Trophoblast cell (in vitro differentiated cells and primary cell): ENCODE data around the gene MT3.

ENCODE experiments used
- DNase-seq, 2 donors: peaks; one replicate each; pipeline ENCODE4 v3.0.0-alpha.2; 2016
- H2AFZ ChIP-seq: 2 replicates; pipeline ENCODE4 v1.6.1; 2013; ENCODE audit warnings: low read length, moderate library complexity, mild to moderate bottlenecking; ENCODE audit not compliant: insufficient read depth, poor library complexity
- H2AK5ac ChIP-seq: 2 replicates; pipeline ENCODE4 v1.6.1; 2013; ENCODE audit warnings: mild to moderate bottlenecking, low read length
- H2BK120ac ChIP-seq: 2 replicates; pipeline ENCODE4 v1.6.1; 2013; ENCODE audit warnings: low read length, mild to moderate bottlenecking, moderate library complexity; ENCODE audit not compliant: insufficient read depth, poor library complexity
- H2BK12ac ChIP-seq: 2 replicates; pipeline ENCODE4 v1.6.1; 2013; ENCODE audit warnings: mild to moderate bottlenecking, low read length, moderate library complexity
- H2BK5ac ChIP-seq: 2 replicates; pipeline ENCODE4 v1.6.1; 2013; ENCODE audit warnings: low read length, low read depth, moderate library complexity, mild to moderate bottlenecking; ENCODE audit not compliant: poor library complexity
- H3K14ac ChIP-seq: 2 replicates; pipeline ENCODE4 v1.6.1; 2013; ENCODE audit warnings: mild to moderate bottlenecking, low read length
- H3K18ac ChIP-seq: 2 replicates; pipeline ENCODE4 v1.6.1; 2013; ENCODE audit warnings: mild to moderate bottlenecking, low read length
- H3K23ac ChIP-seq: 2 replicates; pipeline ENCODE4 v1.6.1; 2013; ENCODE audit warnings: low read length
- H3K27ac ChIP-seq: 2 replicates; pipeline ENCODE4 v1.5.1; 2013; ENCODE audit warnings: low read depth, mild to moderate bottlenecking, inconsistent platforms, low read length, moderate library complexity
- H3K27me3 ChIP-seq: 2 replicates; pipeline ENCODE4 v1.6.1; 2013; ENCODE audit warnings: inconsistent platforms, mild to moderate bottlenecking, low read length, moderate library complexity; ENCODE audit not compliant: insufficient read depth
- H3K36me3 ChIP-seq, 2 experiments: 1 replicate in 1 of 2; 2 replicates in 1 of 2; pipeline ENCODE4 v1.6.1; 2013; ENCODE audit warnings: low read length in 2 of 2, mild to moderate bottlenecking in 2 of 2, moderate library complexity in 1 of 2; ENCODE audit not compliant: insufficient read depth in 2 of 2, control insufficient read depth in 1 of 2
- H3K4ac ChIP-seq: 2 replicates; pipeline ENCODE4 v1.6.1; 2013; ENCODE audit warnings: low read depth, mild to moderate bottlenecking, low read length, moderate library complexity
- H3K4me1 ChIP-seq, 2 experiments: 1 replicate in 1 of 2; 2 replicates in 1 of 2; pipeline ENCODE4 v1.6.1; 2013; ENCODE audit warnings: low read length in 2 of 2, mild to moderate bottlenecking in 2 of 2, moderate library complexity in 1 of 2; ENCODE audit not compliant: insufficient read depth in 2 of 2, control insufficient read depth in 1 of 2
- H3K4me2 ChIP-seq: 2 replicates; pipeline ENCODE4 v1.6.1; 2013; ENCODE audit warnings: inconsistent platforms, mild to moderate bottlenecking, low read length, moderate library complexity
- H3K4me3 ChIP-seq: 2 replicates; pipeline ENCODE4 v1.5.1; 2013; ENCODE audit warnings: mild to moderate bottlenecking, low read depth, low read length, inconsistent platforms
- H3K79me1 ChIP-seq: one replicate; pipeline ENCODE4 v1.6.1; 2013; ENCODE audit warnings: low read length
- H3K79me2 ChIP-seq: 2 replicates; pipeline ENCODE4 v1.6.1; 2013; ENCODE audit warnings: low read length, mild to moderate bottlenecking; ENCODE audit not compliant: control insufficient read depth, insufficient read depth, poor library complexity
- H3K9ac ChIP-seq: 2 replicates; pipeline ENCODE4 v1.6.1; 2013; ENCODE audit warnings: mild to moderate bottlenecking, low read length
- H3K9me3 ChIP-seq: 2 replicates; pipeline ENCODE4 v1.6.1; 2013; ENCODE audit warnings: low read depth, mild to moderate bottlenecking, control low read depth, inconsistent platforms, low read length; ENCODE audit not compliant: insufficient read depth
- H4K12ac ChIP-seq: 2 replicates; pipeline ENCODE4 v1.6.1; 2013; ENCODE audit warnings: low read depth, mild to moderate bottlenecking, low read length, moderate library complexity
- H4K8ac ChIP-seq: 2 replicates; pipeline ENCODE4 v1.6.1; 2013; ENCODE audit warnings: low read depth, mild to moderate bottlenecking, low read length, moderate library complexity
- H4K91ac ChIP-seq: one replicate; pipeline ENCODE4 v1.6.1; 2013; ENCODE audit warnings: low read depth, mild to moderate bottlenecking, low read length, moderate library complexity
- whole genome bisulfite sequencing: extraction: QIAGEN DNeasy Blood & Tissue Kit; methylation state at CpG from one replicate; pipeline ENCODE4 v1.1.7; 2013; ENCODE audit warnings: missing lambda C conversion rate; ENCODE audit not compliant: insufficient read length, insufficient coverage; ENCODE audit errors: extremely low coverage; 5-methylcytosine and 5-hydroxymethylcytosine counted together

MT3 gene

GRCh38 chr16:56606071-56606475 is 16.7 kb downstream of the MT3 start:
- WGBS = no CpG with 5 or more reads among the region's 3 CpGs
- H2BK5ac ChIP-seq = no peak overlapping the region
- H2BK120ac ChIP-seq = no peak overlapping the region
- no peak overlapping the region for H3K9ac ChIP-seq
- no peaks in the 10 kb centered on the region for H3K79me2 ChIP-seq
- H2BK12ac ChIP-seq = no peak overlapping the region
- H4K12ac ChIP-seq = no peak overlapping the region
- H3K4me2 ChIP-seq = no peak overlapping the region
- H3K79me1 ChIP-seq = peaks cover 11% of the 10 kb centered on the region
- no peak overlapping the region for H2AK5ac ChIP-seq
- no peak overlapping the region for H2AFZ ChIP-seq
- no peak overlapping the region for H4K91ac ChIP-seq
- H3K9me3 ChIP-seq = no peaks in the 10 kb centered on the region
- no peaks in the 10 kb centered on the region for H3K27me3 ChIP-seq
- DNase-seq = no peak
- no peak overlapping the region for H3K27ac ChIP-seq
- H3K4me1 ChIP-seq = peaks cover 27 to 31% of the 10 kb centered on the region in 2 experiments
- H3K4me3 ChIP-seq = no peak overlapping the region
- H4K8ac ChIP-seq = no peak overlapping the region
- no peak overlapping the region for H3K14ac ChIP-seq
- H3K23ac ChIP-seq = no peak overlapping the region
- H3K36me3 ChIP-seq = no peaks in the 10 kb centered on the region
- H3K4ac ChIP-seq = no peak overlapping the region
- no peak overlapping the region for H3K18ac ChIP-seq

GRCh38 chr16:56606476-56607108 is 17.3 kb downstream of the MT3 start:
- Histone ChIP-seq H3K23ac (no peak overlapping the region), H3K14ac (no peak overlapping the region), H3K27me3 (peaks cover 3% of the 10 kb centered on the region), H3K36me3 (no peaks in the 10 kb centered on the region), H3K9me3 (no peaks in the 10 kb centered on the region), H2AFZ (no peak overlapping the region), H2AK5ac (no peak overlapping the region), H3K9ac (no peak overlapping the region), H4K8ac (peak overlapping the region; percentile 31), H3K79me1 (peaks cover 11% of the 10 kb centered on the region), H3K79me2 (no peaks in the 10 kb centered on the region), H2BK5ac (no peak overlapping the region), H4K12ac (no peak overlapping the region), H3K27ac (peak overlapping the region; percentile 50), H3K4me2 (no peak overlapping the region), H4K91ac (no peak overlapping the region), H2BK12ac (no peak overlapping the region), H3K4me1 (peaks cover 27 to 31% of the 10 kb centered on the region in 2 experiments), H3K4me3 (no peak overlapping the region), H2BK120ac (no peak overlapping the region), H3K4ac (no peak overlapping the region), H3K18ac (no peak overlapping the region)
- WGBS = no CpG with 5 or more reads among the region's 8 CpGs
- DNase-seq = no peak

DNA sequence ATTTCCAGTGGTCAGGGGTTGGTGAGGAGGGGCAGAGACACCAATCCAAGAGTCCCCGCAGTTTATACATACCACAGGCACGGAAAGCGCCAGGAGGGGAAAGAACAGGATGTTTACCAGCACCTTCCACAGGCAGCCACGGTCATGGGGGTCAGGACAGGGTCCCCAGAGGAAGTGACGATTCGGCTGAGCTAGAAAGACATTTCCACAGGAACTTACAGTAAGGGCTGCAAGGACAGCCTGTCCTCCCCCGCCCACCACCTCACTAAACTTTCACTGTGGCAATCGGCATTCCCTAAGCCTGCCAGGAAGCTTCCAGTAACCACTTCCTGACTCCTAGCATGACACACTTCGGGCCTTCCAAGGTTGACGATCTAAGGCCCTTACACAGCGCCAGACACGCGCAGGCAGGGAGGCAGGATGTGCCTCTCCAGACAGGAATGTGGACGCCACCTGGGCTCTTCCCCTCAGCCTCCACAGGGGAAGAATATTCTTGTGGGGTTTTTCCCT is 17.8 kb downstream of the MT3 start:
- H3K27ac ChIP-seq = peak overlapping the region; percentile 50
- peaks cover 3% of the 10 kb centered on the region for H3K27me3 ChIP-seq
- H3K36me3 ChIP-seq = no peaks in the 10 kb centered on the region
- H3K4me1 ChIP-seq = peaks cover 27 to 31% of the 10 kb centered on the region in 2 experiments
- no peak overlapping the region for H3K9ac ChIP-seq
- no peak overlapping the region for H4K12ac ChIP-seq
- no peak overlapping the region for H3K18ac ChIP-seq
- no peak overlapping the region for H2BK5ac ChIP-seq
- H3K23ac ChIP-seq = no peak overlapping the region
- DNase-seq = peak; percentile 46 to 55
- no peak overlapping the region for H3K14ac ChIP-seq
- H3K4ac ChIP-seq = no peak overlapping the region
- H3K4me2 ChIP-seq = no peak overlapping the region
- H2AK5ac ChIP-seq = no peak overlapping the region
- peak overlapping the region; percentile 31 for H4K8ac ChIP-seq
- H3K79me1 ChIP-seq = peaks cover 11% of the 10 kb centered on the region
- H2BK12ac ChIP-seq = no peak overlapping the region
- WGBS = no CpG with 5 or more reads among the region's 14 CpGs
- H3K4me3 ChIP-seq = no peak overlapping the region
- no peaks in the 10 kb centered on the region for H3K9me3 ChIP-seq
- peak overlapping the region; percentile 87 for H4K91ac ChIP-seq
- no peaks in the 10 kb centered on the region for H3K79me2 ChIP-seq
- H2AFZ ChIP-seq = no peak overlapping the region
- no peak overlapping the region for H2BK120ac ChIP-seq

DNA sequence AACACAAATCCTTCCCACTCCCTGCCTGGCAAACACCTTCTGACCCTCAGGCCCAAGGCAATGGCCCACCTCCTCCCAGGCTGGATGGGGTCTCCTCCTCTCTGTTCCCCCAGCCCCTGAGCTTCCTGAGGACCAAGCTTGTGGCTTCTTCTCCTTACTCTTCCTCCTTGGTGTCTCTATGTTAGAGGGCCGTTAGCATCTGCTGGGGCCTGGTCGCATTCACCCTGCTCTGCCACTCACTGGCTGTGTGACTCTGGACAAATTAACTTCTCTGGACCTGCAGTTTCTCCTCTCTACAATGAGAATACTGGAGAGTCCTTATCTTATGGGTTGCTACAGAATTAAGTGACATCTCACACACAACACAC is 18.3 kb downstream of the MT3 start:
- peak overlapping the region; percentile 35 for H4K8ac ChIP-seq
- H2BK5ac ChIP-seq = no peak overlapping the region
- H2BK12ac ChIP-seq = peak overlapping the region; percentile 62
- no peaks in the 10 kb centered on the region for H3K36me3 ChIP-seq
- peak overlapping the region; percentile 13 for H2AK5ac ChIP-seq
- H4K91ac ChIP-seq = peak overlapping the region; percentile 87
- no peak overlapping the region for H3K18ac ChIP-seq
- peak overlapping the region; percentile 77 for H3K4me2 ChIP-seq
- no peak overlapping the region for H3K9ac ChIP-seq
- peak overlapping the region; percentile 23 for H3K27ac ChIP-seq
- H3K4me1 ChIP-seq = peaks cover 27 to 31% of the 10 kb centered on the region in 2 experiments
- H2BK120ac ChIP-seq = peak overlapping the region; percentile 50
- H3K9me3 ChIP-seq = no peaks in the 10 kb centered on the region
- no peaks in the 10 kb centered on the region for H3K79me2 ChIP-seq
- no peak overlapping the region for H4K12ac ChIP-seq
- H3K4me3 ChIP-seq = no peak overlapping the region
- no peak overlapping the region for H3K4ac ChIP-seq
- peak overlapping the region; percentile 33 for H2AFZ ChIP-seq
- no peak overlapping the region for H3K23ac ChIP-seq
- peaks cover 3% of the 10 kb centered on the region for H3K27me3 ChIP-seq
- peaks cover 11% of the 10 kb centered on the region for H3K79me1 ChIP-seq
- no CpG with 5 or more reads among the region's 2 CpGs for WGBS
- no peak for DNase-seq
- no peak overlapping the region for H3K14ac ChIP-seq
